Ovary (tissue), 9 donors: ENCODE results near the gene LPCAT2. TPM values are rescaled to one million over a fixed set of nuclear protein-coding genes. Genes with fewer than 3 reads are reported as not detected.

ENCODE experiments used
- DNase-seq, 5 donors: peaks; one replicate each; pipeline ENCODE4 v3.0.0-alpha.2; 2019 to 2020
- H3K27ac ChIP-seq, 2 donors: fragments of 200-600 bp; one replicate each; pipeline versions ENCODE4 v1.5.1 to v1.8.0; 2019 to 2022
- H3K27me3 ChIP-seq: fragments of 200-600 bp; one replicate; pipeline ENCODE4 v1.8.0; 2022
- H3K36me3 ChIP-seq: fragments of 200-600 bp; sonication (generic); one replicate; pipeline ENCODE4 v1.5.1; 2019
- H3K4me1 ChIP-seq: one replicate; pipeline ENCODE4 v1.8.1; 2013; ENCODE audit warnings: mild to moderate bottlenecking, moderate library complexity; ENCODE audit not compliant: insufficient read depth
- H3K4me3 ChIP-seq: fragments of 200-600 bp; sonication (generic); one replicate; pipeline ENCODE4 v1.5.1; 2017
- H3K9me3 ChIP-seq, 2 donors: fragments of 200-600 bp in 1 of 2; sonication (generic) in 1 of 2; one replicate each; pipeline versions ENCODE4 v1.5.1 to v1.8.1; 2013 to 2019; ENCODE audit warnings: mild to moderate bottlenecking in 1 of 2, moderate library complexity in 1 of 2
- CTCF ChIP-seq, 3 donors: fragments of 450-650 bp in 2 of 3; fragments of 200-600 bp in 1 of 3; IDR thresholded peaks; one replicate each; pipeline versions ENCODE4 v1.5.1 to v1.8.0; 2016 to 2022; ENCODE audit warnings: antibody characterized with exemption in 3 of 3, mild to moderate bottlenecking in 1 of 3
- EP300 ChIP-seq: sonication (generic); formaldehyde crosslinking; IDR thresholded peaks from one replicate; pipeline ENCODE4 v1.6.1; 2017; ENCODE audit warnings: antibody characterized with exemption
- POLR2A ChIP-seq: fragments of 450-650 bp; IDR thresholded peaks from one replicate; pipeline ENCODE4 v1.6.1; 2017; ENCODE audit warnings: antibody characterized with exemption, mild to moderate bottlenecking, moderate library complexity
- WGBS, 3 donors: extraction: QIAGEN DNeasy Blood & Tissue Kit in 1 of 3; methylation state at CpG; one replicate each; pipeline versions ENCODE4 v1.1.5 to v1.1.7; 2013 to 2017; 5-methylcytosine and 5-hydroxymethylcytosine counted together
- intact Hi-C, 4 donors: fragments of 100-400 bp; cut with DNase I; formaldehyde crosslinking; loops; one replicate each; pipeline versions ENCODE4 v1.11.0 to v1.15.1; 2022 to 2023
- polyA plus RNA-seq, 2 donors: library from polyadenylated mRNA; stranded (reverse); fragments of 200-250 nt in 1 of 2; fragments of 350-450 nt in 1 of 2; fragmentation: Illumina TruSeq in 1 of 2; extraction: RNeasy Lipid Tissue Mini Kit (QIAGEN cat#74804) in 1 of 2; gene quantifications; one replicate each; pipeline ENCODE4 v1.2.3, GENCODE V29; 2013 to 2014
- total RNA-seq, 7 donors: library from RNA; depleted of rRNA in 2 of 7; stranded (reverse); fragments of >200 nt in 2 of 7; fragmentation: NEBNext Ultra II Directional in 3 of 7; extraction: Animal tissue kit (Norgen Biotek cat#: 25700) in 3 of 7; gene quantifications; one replicate each; pipeline versions ENCODE4 v1.1.0 to v1.2.4, GENCODE V29; 2016 to 2023
- donor health status: DM: no; HTN: no; CAD: no; lungs with moderate emphysema.
- donor health status: DM: no; HTN: no; CAD: no.
- donor health status: Bipolar disorder and iron deficiency.
- donor health status: DM: yes; HTN: yes; CAD: no.
- donor health status: DM: no; HTN: no; CAD: no.
- donor health status: DM: yes; HTN: yes; CAD: no.

The LPCAT2 gene
- total and polyA plus RNA-seq, 9 donors, result 12.2 to 39.7 (median 22.3) TPM

GRCh38 chr16:55506083-55506482, 2.8 kb upstream of the LPCAT2 start:
- H3K9me3 ChIP-seq, result no peaks in the 10 kb centered on the region
- WGBS, 3 donors, result 85 to 89% (median 88%) methylated on average over 7 of the region's 7 CpGs
- no peak overlapping the region for H3K4me3 ChIP-seq
- intact Hi-C loops, result no loop called here
- no peak overlapping the region for H3K27ac ChIP-seq
- H3K36me3 ChIP-seq, result no peaks in the 10 kb centered on the region
- H3K4me1 ChIP-seq, result peaks cover 9% of the 10 kb centered on the region
- no peaks in the 10 kb centered on the region for H3K27me3 ChIP-seq
- TF ChIP-seq POLR2A, result no peak
- TF ChIP-seq EP300, result no peak
- no peak for TF ChIP-seq CTCF (IDR thresholded peaks at IDR 0.05)
- DNase-seq, result no peak

DNA sequence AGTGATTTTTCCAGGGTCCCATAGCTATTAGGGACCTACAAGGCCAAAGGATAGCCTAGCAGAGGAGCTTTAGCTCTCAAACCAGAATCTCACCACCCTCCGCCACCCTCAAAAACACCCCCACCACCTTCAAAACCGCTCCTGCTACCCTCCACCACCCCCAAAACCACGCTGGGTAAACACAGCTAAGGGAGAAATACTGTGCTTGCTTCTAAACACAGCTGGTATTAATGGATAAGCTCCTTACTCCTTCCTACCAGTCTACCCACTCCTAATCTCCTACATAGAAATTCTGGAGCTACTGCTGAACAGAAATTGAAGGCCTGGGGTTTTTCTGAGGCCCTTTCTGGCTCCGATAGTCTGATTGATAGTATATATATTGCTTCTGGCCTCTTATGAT, 2.2 kb upstream of the LPCAT2 start:
- Histone ChIP-seq H3K36me3 (no peaks in the 10 kb centered on the region), H3K9me3 (no peaks in the 10 kb centered on the region), H3K27ac (no peak overlapping the region), H3K4me3 (no peak overlapping the region), H3K4me1 (peaks cover 7% of the 10 kb centered on the region), H3K27me3 (no peaks in the 10 kb centered on the region)
- DNase-seq, result no peak
- 61 to 99% (median 88%) methylated on average over 4 of the region's 4 CpGs for WGBS, 3 donors
- no peak for TF ChIP-seq CTCF (IDR thresholded peaks at IDR 0.05)
- TF ChIP-seq POLR2A, result no peak
- TF ChIP-seq EP300, result no peak
- intact Hi-C loops, result no loop called here

DNA sequence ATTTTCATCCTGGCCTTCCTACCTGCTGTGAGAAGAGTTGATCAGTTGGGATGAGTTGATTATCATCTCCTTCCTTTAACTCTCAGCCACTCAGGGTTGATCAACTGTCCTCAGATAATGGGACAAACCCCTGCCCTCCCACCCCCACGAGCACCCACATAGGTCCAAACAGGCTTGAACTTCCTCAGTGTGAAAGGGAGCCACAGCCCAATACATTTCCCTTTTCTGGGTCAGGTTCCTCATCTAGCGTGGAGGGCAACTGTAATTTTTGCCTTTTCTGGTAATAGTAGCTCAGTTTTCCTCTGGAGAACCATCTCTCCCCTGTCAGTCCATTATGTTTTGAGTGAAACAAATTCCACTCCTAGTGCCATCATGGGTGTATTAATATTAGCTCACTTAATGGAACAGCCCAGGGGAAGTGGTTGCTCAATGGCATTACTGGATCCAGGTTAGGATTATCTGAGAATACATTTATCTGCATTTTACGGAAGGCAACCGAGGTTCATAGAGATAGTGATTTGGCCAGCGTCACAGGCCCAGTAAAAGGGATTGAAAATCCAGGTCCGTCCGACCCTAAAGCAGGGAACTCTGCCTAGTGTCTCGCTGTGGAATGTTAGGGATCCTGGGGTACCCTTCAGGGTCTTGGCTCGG, 476 bp upstream of the LPCAT2 start:
- no peak for DNase-seq
- Histone ChIP-seq H3K4me1 (peaks cover 1% of the 10 kb centered on the region), H3K27me3 (no peaks in the 10 kb centered on the region), H3K4me3 (peak overlapping the region; percentile 68), H3K27ac (peak overlapping the region in 1 of 2 donors; percentile 36), H3K36me3 (no peaks in the 10 kb centered on the region), H3K9me3 (no peaks in the 10 kb centered on the region)
- intact Hi-C loops, result no loop called here
- WGBS, 3 donors, result 51 to 56% (median 51%) methylated on average over 9 of the region's 9 CpGs
- TF ChIP-seq EP300, result no peak
- no peak for TF ChIP-seq POLR2A
- no peak for TF ChIP-seq CTCF (IDR thresholded peaks at IDR 0.05)

DNA sequence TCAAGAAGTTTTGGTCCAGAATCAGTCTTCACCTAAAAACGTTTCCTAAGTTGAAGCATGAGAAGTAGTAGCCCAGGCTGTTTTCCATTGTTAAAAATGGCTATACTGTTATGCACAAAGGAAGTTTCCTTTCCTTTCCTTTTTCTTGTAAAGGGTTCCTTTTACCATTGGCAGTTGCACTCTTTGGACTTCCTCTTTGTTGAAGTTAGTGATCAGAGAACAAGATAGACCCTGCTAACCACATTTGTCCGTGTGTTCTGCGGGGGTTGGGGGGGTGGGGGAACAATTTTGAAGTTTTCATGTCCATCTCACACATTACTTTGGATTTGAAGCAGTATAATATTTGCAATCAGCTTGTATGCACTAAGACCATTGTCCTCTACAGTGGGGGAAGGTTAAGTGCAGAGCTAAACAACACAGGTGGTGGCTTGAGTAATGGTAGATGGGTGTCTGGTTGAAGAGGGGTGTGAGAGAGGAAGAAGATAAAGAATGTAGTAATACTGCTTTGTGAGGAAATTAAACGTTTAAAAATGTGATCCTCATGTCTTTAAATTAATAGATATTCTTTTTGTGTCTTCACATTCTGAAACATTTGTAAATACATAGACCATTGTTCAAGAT, 1.4 kb downstream of the LPCAT2 start:
- TF ChIP-seq EP300 (no peak), POLR2A (no peak), CTCF (IDR thresholded peaks at IDR 0.05) (no peak)
- Histone ChIP-seq H3K9me3 (no peaks in the 10 kb centered on the region), H3K4me3 (peak overlapping the region; percentile 68), H3K27ac (no peak overlapping the region), H3K27me3 (no peaks in the 10 kb centered on the region), H3K4me1 (peaks cover 1% of the 10 kb centered on the region), H3K36me3 (no peaks in the 10 kb centered on the region)
- no peak for DNase-seq
- WGBS, 3 donors, result 57 to 71% (median 64%) methylated on average over 4 of the region's 4 CpGs
- intact Hi-C loops, result no loop called here
